ES-I3 (cell line): ENCODE data around the gene UNC5A.

Experiments used
- H3K36me3 ChIP-seq: 2 replicates; pipeline ENCODE4 v1.6.1; 2013; ENCODE audit warnings: mild to moderate bottlenecking, low read length, control low read depth, moderate library complexity; ENCODE audit not compliant: insufficient read depth
- H3K4me1 ChIP-seq: 2 replicates; pipeline ENCODE4 v1.6.1; 2013; ENCODE audit warnings: mild to moderate bottlenecking, control low read depth, low read length; ENCODE audit not compliant: insufficient read depth
- H3K9ac ChIP-seq: 2 replicates; pipeline ENCODE4 v1.6.1; 2013; ENCODE audit warnings: low read depth, mild to moderate bottlenecking, low read length, moderate library complexity
- H3K9me3 ChIP-seq: 2 replicates; pipeline ENCODE4 v1.6.1; 2013; ENCODE audit warnings: mild to moderate bottlenecking, low read length, moderate library complexity; ENCODE audit not compliant: control insufficient read depth, insufficient read depth

UNC5A gene

DNA sequence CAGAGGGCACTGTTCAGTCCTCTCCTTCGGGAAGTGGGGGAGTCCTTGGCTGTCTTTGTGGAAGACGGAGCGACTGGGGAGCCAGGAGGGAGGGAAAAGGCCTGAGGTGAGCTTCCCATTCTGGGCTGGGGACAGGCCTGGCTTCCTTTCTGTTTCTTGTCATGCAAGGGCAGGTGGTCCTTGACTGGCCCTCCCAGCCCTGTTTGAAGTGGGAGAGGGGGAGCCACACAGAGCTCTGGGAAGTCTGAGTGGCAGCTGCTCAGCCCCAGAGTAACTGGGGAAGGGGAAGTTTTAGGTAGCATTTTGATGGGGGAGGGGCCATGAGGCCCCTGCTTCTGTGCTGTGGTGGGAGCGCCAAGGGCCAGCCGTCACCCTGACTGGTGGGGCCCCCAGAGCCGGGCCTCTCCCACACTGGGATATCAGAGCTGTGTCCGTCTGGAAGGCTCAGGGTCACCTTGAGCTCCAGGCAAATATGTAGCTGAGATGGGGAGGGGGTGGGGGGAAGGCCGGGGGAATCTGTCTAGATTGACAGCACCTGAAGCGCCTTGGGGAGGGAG lies 6.5 kb downstream of the UNC5A start:
- Histone ChIP-seq H3K9me3 (no peaks in the 10 kb centered on the region), H3K36me3 (no peaks in the 10 kb centered on the region), H3K9ac (no peak overlapping the region; the same call in 1 of the 2 replicates), H3K4me1 (peaks cover 12% of the 10 kb centered on the region; the same call in 1 of the 2 replicates)

DNA sequence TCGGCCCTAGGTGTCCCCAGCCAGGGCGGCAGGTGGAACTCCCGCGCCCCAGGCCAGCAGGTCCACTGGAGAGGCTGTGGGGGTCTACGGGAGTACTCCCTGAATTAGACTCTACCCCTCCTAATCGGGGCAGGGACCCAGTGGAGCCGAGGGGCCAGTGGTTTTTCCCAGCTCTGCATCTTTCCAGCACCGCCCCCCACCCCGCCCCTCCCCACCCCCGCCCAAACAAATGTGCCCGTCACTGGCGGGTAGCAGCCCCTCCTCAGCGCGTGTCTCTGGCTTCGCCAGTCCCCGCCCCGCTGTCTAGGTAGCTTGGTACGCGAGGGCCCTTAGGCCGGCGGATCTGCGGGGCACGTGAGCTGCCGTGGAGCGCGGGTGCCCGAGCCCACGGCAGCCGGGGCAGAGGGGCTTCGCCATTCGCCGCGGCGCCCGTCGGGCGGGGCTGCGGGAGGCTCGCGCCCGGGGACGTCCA lies 7.0 kb downstream of the UNC5A start:
- no peaks in the 10 kb centered on the region for H3K36me3 ChIP-seq
- no peaks in the 10 kb centered on the region for H3K9me3 ChIP-seq
- peaks cover 16% of the 10 kb centered on the region; the same call in 1 of the 2 replicates for H3K4me1 ChIP-seq
- H3K9ac ChIP-seq, result peak overlapping the region; percentile 62

DNA sequence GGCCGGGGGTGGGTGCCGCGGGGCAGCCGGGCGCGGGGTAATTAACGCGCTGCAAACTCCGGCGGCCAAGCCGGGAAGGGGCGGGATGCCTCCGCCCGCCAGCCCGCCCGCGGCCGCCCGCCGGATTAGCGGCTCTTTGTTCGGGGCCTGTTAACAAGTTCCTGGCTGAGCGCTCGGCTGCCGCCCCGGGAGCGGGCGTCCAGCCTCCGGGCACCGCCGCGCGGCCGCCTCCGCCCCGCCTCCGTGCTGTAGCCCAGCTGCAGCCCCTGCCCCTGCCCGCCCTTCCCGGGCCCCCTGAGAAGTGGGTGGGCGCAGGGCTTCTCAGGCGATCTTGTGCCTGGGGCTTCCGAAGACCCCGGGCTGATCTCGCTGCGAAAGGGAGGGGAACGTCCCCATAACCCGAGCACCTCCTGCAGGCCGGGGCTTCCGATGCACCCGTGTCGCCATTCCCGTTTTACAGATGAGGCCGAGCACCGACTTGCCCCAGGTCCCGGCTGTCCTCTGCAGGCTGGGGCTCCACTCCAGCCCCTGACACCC lies 7.5 kb downstream of the UNC5A start:
- H3K9ac ChIP-seq, result peak overlapping the region; percentile 62
- H3K9me3 ChIP-seq, result no peaks in the 10 kb centered on the region
- H3K36me3 ChIP-seq, result no peaks in the 10 kb centered on the region
- peaks cover 16% of the 10 kb centered on the region; the same call in 1 of the 2 replicates for H3K4me1 ChIP-seq

DNA sequence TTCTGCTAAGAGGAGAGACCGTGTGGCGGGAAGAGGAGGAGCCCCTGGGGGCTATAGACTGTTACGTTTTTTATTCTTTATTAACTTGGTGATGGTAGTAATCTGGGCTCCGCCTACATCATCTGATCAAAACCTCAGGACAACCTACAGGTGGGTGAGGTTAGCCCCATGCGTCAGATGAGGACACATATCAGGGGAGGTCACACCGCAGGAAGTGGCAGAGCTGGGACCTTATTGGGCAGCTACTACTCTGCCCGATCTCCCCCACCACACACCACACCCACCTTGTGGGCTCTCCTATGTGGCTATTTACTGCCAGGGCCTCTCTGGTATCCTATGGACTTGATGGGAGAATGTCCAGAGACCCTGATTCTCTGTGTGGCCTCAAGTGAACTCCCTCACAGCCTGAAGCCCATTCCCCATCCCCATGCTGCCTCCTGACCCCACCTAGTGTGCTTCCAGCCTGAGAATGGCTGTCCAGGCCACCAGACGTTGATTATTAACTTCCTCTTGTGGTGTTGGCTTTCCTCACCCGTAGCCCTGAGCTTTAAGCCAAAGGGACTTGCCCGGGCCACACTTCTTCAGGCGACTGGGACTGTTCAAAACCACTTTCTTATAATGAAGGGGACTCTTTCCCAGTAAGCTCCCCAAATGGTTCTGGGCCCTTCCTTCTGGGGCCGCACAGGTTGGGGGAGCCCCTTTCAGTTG lies 8.2 kb downstream of the UNC5A start:
- H3K4me1 ChIP-seq, result peaks cover 16% of the 10 kb centered on the region; the same call in 1 of the 2 replicates
- H3K36me3 ChIP-seq, result no peaks in the 10 kb centered on the region
- peak overlapping the region; percentile 62; the same call in 1 of the 2 replicates for H3K9ac ChIP-seq
- H3K9me3 ChIP-seq, result no peaks in the 10 kb centered on the region

DNA sequence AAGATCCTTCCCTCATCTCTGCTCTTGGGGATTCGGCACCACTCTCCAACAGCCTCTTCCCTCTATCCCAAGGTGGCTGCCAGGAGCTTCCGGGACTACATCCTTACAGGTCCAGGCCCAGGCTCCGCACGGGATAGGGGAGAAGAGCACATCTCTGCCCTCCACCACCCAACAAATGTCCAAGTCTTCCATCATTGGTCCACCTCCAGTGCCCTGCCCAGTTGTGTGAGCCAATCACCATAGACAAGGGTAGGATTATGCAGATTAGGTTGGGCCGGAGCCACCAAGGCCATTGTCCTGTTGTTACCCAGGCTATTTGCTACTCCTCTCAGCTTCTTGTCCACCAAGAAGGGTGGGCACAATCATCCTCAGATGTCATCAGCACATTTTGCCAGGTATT lies 9.1 kb downstream of the UNC5A start:
- Histone ChIP-seq H3K4me1 (peaks cover 16% of the 10 kb centered on the region; the same call in 1 of the 2 replicates), H3K36me3 (no peaks in the 10 kb centered on the region), H3K9ac (no peak overlapping the region), H3K9me3 (no peaks in the 10 kb centered on the region)

DNA sequence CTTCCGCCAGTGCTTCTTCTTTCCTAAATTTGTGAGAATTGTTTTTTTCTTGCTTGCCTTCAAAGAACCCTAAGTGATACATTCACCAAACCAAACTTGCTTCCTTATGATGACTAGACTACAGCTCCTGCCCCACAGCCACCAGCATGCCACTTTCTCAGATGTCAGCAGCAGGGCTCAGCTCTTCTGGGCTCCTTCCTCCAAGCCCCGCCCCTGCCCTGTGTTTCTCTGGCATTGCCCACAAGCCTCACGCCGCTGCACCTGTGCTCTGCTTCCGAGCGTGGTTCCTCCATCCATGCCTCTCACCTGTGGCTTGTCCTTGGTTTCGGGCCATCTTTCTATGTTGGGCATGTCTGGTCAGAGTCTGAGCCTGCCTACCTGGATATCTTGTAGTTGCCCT lies 10.6 kb downstream of the UNC5A start:
- no peak overlapping the region for H3K9ac ChIP-seq
- H3K36me3 ChIP-seq, result no peaks in the 10 kb centered on the region
- no peaks in the 10 kb centered on the region for H3K9me3 ChIP-seq
- H3K4me1 ChIP-seq, result peaks cover 16% of the 10 kb centered on the region; the same call in 1 of the 2 replicates

DNA sequence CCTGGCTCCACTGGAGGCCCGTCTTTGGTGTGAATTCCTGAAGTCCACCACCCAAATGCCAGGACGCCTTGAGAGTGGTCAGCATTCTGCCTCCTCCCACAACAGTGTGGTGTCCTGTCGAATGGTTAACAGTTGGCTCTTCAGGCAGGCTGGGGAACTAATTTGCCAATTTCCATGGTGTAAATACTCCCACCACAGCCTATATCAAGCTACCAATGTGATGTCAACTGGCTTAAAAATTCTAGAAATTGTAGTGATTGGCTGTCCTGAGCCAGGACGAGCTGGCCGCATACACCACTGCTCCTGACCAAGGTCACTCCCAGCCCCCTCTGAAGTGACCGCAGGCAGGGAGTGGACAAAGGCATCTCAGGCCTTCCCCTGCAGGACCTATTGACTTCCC lies 11.1 kb downstream of the UNC5A start:
- H3K9me3 ChIP-seq, result no peaks in the 10 kb centered on the region

DNA sequence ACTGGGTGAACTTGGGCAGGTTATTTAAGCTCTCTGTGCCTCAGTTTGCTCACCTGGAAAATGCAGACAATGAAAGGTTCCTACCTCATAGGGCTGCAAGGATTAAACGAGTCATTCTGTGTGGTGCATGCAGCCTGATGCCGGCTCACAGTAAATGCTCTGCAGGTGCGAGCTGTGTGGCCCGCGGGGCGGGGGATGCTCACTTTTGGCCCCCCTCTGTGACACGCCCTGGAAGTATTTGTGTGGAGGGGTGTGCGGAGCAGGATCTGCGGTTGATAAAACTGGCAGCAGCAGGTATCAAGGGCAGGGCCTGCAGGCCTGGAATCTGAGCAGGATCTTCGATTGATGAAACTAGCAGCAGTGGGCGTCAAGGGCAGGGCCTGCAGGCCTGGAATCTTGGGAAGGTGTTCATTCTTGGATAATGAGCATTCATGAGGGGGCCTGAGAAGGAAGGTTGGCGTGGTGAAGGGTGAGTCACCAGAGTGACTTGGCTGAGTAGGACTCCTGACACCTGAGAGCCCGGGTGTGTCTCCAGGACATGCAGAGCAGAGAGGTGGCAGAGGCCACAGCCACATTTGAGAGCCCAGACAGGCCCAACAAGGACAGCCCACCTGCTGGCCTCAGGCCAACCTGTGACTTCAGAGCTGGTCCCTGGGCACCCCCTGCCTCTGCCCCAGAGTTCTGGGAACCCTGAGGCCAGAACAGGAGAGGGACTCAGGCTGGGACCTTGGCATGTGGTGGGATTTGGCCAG lies 11.9 kb downstream of the UNC5A start:
- no peaks in the 10 kb centered on the region for H3K36me3 ChIP-seq
- peaks cover 7% of the 10 kb centered on the region; the same call in 1 of the 2 replicates for H3K4me1 ChIP-seq
- H3K9me3 ChIP-seq, result no peaks in the 10 kb centered on the region
- H3K9ac ChIP-seq, result no peak overlapping the region

More for the DNA sequence above, 11.1 kb downstream of the UNC5A start:
- Histone ChIP-seq H3K36me3 (no peaks in the 10 kb centered on the region), H3K4me1 (peaks cover 13% of the 10 kb centered on the region; the same call in 1 of the 2 replicates), H3K9ac (no peak overlapping the region)

DNA sequence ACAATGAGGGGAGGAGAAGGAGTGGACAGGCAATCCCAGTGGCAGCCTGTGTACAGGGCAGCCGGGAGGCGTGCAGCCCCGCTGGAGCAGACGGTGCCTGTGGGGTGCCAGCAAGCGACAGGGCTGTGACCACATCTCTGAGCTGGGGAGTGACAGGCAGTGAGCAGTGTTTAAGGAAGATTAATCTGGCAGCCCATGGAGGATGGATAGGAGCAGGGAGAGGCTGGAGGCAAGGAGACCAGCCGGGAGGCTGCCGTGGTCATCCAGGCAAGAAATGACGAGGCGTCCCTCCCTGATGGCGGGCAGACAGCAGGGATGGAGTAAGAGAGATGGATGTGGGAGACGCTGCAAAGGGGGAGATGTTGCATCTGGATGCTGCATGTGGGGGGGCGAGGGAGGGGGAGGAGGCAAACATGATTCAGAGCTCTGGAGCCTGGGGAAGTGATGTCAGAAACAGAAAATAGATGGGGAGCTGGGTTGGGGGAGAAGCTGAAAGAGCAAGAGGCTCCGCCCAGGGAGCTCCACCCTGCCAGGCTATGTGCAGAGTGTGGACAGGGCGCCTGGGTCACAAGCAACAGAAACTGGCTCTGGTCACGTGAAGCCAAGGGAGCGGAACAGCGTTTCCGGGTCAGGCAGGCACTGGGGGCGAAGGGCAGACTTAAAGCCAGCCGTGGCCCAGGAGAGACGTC lies 12.6 kb downstream of the UNC5A start:
- peaks cover 7% of the 10 kb centered on the region; the same call in 1 of the 2 replicates for H3K4me1 ChIP-seq
- no peaks in the 10 kb centered on the region for H3K36me3 ChIP-seq
- H3K9me3 ChIP-seq, result no peaks in the 10 kb centered on the region
- H3K9ac ChIP-seq, result no peak overlapping the region

DNA sequence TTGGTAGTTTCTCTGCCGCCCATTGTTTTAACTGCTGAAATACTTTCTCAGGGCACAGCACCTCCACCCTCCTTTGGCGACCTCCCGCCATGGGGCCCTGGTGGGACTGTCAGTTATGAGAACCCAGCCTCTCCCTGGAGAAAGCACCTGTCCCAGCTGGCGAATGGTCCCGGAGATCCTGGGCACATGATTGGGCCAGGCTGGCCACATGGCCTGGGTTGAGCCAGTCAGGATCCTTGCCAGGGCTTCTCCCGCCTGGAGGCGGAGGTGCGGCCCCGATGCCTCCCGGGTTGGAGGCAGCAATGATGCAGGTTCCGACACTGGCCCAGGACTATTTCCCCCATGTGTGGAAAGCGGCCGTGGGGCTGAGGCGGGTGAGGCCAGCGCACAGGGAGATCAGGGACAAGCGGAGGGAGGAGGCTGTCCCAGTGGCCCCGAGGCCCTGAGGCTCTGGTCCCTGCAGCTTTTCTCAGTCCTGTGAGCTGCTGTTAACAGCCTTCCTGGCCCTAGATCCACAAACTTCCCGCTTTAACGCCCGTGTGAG lies 13.6 kb downstream of the UNC5A start:
- peaks cover 7% of the 10 kb centered on the region; the same call in 1 of the 2 replicates for H3K4me1 ChIP-seq
- H3K36me3 ChIP-seq, result no peaks in the 10 kb centered on the region
- H3K9me3 ChIP-seq, result no peaks in the 10 kb centered on the region
- H3K9ac ChIP-seq, result no peak overlapping the region

DNA sequence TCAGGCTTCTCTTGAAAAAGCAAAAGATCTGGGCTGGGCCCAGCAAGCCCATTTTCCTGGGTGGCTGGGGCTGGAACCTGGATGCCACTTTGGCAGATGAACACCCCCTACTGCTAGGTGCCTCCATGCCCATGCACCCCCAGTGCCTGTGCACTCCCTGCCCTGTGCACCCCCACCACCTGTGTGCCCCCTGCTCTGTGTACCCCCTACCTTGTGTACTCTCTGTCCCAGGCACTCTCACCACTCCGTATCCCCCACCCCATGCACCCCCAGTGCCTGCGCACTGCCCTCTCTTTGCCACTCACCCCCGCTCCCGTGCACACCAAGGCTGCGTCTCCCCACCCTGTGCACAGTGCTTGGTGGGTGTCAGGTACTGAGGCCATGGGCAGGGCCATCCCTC lies 14.2 kb downstream of the UNC5A start:
- H3K9ac ChIP-seq, result no peak overlapping the region

DNA sequence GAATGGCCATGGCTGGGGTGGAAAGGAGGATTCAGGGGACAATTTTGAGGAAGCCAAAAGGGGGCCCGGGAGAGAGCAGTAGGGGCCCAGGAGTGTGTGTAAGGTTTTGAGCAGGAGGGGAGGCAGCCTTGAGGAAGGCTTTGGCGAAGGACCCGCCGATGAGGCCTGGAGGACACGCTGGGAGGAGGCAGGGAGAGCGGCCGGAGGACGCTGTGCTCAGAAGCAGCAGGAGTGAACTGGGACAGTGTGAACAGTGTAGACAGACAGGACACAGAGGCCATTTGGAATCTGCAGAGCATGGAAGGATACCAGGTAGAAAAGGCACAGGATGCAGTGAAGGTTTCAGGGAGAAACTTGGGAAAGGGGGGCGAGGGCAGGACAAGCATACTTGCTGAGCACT lies 14.9 kb downstream of the UNC5A start:
- peaks cover 7% of the 10 kb centered on the region; the same call in 1 of the 2 replicates for H3K4me1 ChIP-seq
- H3K36me3 ChIP-seq, result no peaks in the 10 kb centered on the region

More for the DNA sequence above, 14.2 kb downstream of the UNC5A start:
- H3K4me1 ChIP-seq, result peaks cover 7% of the 10 kb centered on the region; the same call in 1 of the 2 replicates
- no peaks in the 10 kb centered on the region for H3K36me3 ChIP-seq
- no peaks in the 10 kb centered on the region for H3K9me3 ChIP-seq

DNA sequence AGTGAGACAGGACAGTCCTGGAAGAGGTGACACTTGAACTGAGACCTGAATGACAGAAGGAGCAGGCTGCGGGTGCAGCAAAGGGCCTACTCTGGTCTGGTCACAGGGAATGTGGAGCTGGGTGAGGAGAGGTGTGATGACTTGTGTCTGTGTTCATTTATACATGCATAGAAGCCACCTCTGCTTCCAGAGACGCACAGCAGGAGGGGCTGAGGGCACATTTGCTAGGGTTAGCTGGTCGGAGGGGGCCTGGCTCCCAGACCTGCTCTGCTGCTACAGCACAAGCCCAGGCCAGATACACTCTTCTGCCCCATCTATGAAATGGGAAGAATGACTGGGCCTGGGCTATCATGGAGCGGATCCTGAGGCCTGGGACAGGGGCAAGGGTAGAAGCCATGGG lies 15.6 kb downstream of the UNC5A start:
- H3K4me1 ChIP-seq, result peaks cover 7% of the 10 kb centered on the region; the same call in 1 of the 2 replicates
- H3K36me3 ChIP-seq, result no peaks in the 10 kb centered on the region
- H3K9ac ChIP-seq, result no peak overlapping the region
- no peaks in the 10 kb centered on the region for H3K9me3 ChIP-seq

More for the DNA sequence above, 14.9 kb downstream of the UNC5A start:
- no peaks in the 10 kb centered on the region for H3K9me3 ChIP-seq
- no peak overlapping the region for H3K9ac ChIP-seq
